Measurements from ENCODE around the gene NPEPL1. TPM values are rescaled to one million over a fixed set of nuclear protein-coding genes. Genes with fewer than 3 reads are reported as not detected.

NPEPL1 gene
- total and polyA plus RNA-seq, 10 of the 15 experiments (the other 5 are each of a cell fraction or from before 2014, with no cell fraction given), result 0.08 to 21.3 (median 10.2) TPM

DNA sequence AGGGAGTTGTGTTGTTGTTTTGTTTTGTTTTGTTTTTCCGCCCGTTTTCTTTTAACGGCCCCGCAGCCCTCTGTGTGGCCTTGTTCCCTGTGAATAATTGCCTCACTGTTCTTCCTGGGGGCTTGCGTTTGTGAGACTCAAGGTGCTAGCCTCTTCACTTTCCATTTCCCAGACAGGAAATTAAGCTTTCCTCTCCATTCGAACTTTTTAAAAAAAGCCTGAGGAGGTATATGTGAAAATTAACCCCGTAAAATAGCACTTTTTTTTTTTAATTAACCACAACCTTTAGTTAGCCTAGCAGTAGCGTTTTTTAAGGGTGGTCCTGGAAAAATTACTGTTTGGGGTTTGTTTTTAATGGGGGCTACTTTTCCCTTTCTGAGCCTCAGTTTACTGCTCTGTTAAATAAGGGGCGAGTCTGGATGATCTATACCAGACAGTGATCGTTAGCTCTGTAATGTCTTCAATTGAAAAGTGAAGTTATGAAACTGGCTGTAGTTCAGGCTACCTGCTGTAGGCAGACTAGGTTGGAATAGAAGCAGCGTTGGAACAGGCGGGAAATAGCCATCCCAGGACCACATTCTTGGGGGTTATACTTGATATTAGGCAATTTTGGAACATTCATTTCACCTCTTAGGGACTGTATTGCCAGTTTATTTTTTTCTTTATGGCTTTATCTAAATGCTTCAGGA, 39.9 kb upstream of the NPEPL1 start:
- peaks cover 5% of the 10 kb centered on the region for H3K4me1 ChIP-seq (ENCODE audit: control insufficient read depth, insufficient read depth, low read length)
- BruUV-seq (replicated peaks), result no TSS peak
- H3K4me2 ChIP-seq (ENCODE audit: control insufficient read depth, insufficient read depth), result peak overlapping the region; percentile 96
- H4K20me1 ChIP-seq (ENCODE audit: control insufficient read depth, insufficient read depth), result no peaks in the 10 kb centered on the region
- in situ Hi-C loops (cut with MboI), result loop anchor here (10.0 to 25.0 kb wide), 3 partner anchors 258 to 1265 kb away; partner anchors contain the start of genes PRELID3B and RBM38
- intact Hi-C loops (cut with micrococcal nuclease; ENCODE audit: unreplicated experiment), result loop anchor here (1.0 to 10.0 kb wide), 6 partner anchors 40 to 415 kb away; partner anchors contain the start of genes ATP5F1E, GNAS, GNAS-AS1 and NELFCD
- WGBS (ENCODE audit: insufficient coverage, insufficient replicate concordance, low lambda C conversion rate, missing lambda C conversion rate), result 9% methylated on average over 12 of the region's 12 CpGs
- H3K9me3 ChIP-seq (replicated peaks; ENCODE audit: control insufficient read depth, insufficient read depth, low read length), result no peaks in the 10 kb centered on the region
- peak overlapping the region; percentile 90 for H3K27ac ChIP-seq (ENCODE audit: control insufficient read depth, insufficient read depth)
- peak overlapping the region; percentile 95 for H3K9ac ChIP-seq (ENCODE audit: control insufficient read depth, insufficient read depth, low read length)
- FAIRE-seq (no peak), DNase-seq (ENCODE audit: low read depth, low spot score) (no peak), ATAC-seq (peak; percentile 20)
- no peaks in the 10 kb centered on the region for H3K27me3 ChIP-seq (replicated peaks in 1 of 2; ENCODE audit: control insufficient read depth in 2 of 2, insufficient read depth in 2 of 2, low read length in 1 of 2)
- RAD21 ChIA-PET (ENCODE audit: unreplicated experiment), result interaction anchor here (0.6 to 2.5 kb wide), 3 partner anchors 14 to 329 kb away, joined by 4 to 10 read pairs (median 10); partner anchors contain the start of gene VAPB
- SMC1A ChIA-PET (ENCODE audit: uncharacterized antibody, unreplicated experiment), result interaction anchor here (0.6 to 2.4 kb wide), 7 partner anchors 7 to 323 kb away, joined by 3 to 13 read pairs (median 4); no protein-coding TSS in a partner anchor
- H3K36me3 ChIP-seq (ENCODE audit: control insufficient read depth in 2 of 2, insufficient read depth in 2 of 2, low read length in 1 of 2), result peaks cover 0 to 6% of the 10 kb centered on the region in 2 experiments; a peak in 2 of 4 replicates
- H2AFZ ChIP-seq (ENCODE audit: control insufficient read depth, low read depth, low read length), result peak overlapping the region; percentile 44
- peak overlapping the region; percentile 92 for H3K4me3 ChIP-seq
- POLR2A ChIA-PET, result interaction anchor here (0.6 to 2.0 kb wide), 6 partner anchors 194 to 429 kb away, joined by 3 to 9 read pairs (median 4); partner anchors contain the start of gene VAPB
- CTCF ChIA-PET, result interaction anchor here (0.6 to 2.0 kb wide), 5 partner anchors 9 to 1221 kb away, joined by 3 to 12 read pairs (median 3); no protein-coding TSS in a partner anchor
- peaks cover 69% of the 10 kb centered on the region for H3K79me2 ChIP-seq (ENCODE audit: control insufficient read depth, insufficient read depth, low read length)
- TF ChIP-seq IKZF2 (IDR thresholded peaks at IDR 0.05) (peak in 1 of 2 experiments; percentile 7; a peak in 1 of 4 replicates), MTA2 (IDR thresholded peaks at IDR 0.05; ENCODE audit: low read depth) (peak; percentile 40; the same call in 1 of the 2 replicates), PAX8 (IDR thresholded peaks at IDR 0.05) (peak; percentile 24; the same call in 1 of the 2 replicates), LARP7 (IDR thresholded peaks at IDR 0.05) (no peak), POLR2AphosphoS5 (IDR thresholded peaks at IDR 0.05; ENCODE audit: low read length) (peak; percentile 50), YBX1 (IDR thresholded peaks at IDR 0.05) (no peak), SUPT20H (IDR thresholded peaks at IDR 0.05; ENCODE audit: borderline replicate concordance, control insufficient read depth, low read depth, low read length) (no peak), ZSCAN29 (IDR thresholded peaks at IDR 0.05) (no peak)
- TF ChIP-seq, protein P1, sequence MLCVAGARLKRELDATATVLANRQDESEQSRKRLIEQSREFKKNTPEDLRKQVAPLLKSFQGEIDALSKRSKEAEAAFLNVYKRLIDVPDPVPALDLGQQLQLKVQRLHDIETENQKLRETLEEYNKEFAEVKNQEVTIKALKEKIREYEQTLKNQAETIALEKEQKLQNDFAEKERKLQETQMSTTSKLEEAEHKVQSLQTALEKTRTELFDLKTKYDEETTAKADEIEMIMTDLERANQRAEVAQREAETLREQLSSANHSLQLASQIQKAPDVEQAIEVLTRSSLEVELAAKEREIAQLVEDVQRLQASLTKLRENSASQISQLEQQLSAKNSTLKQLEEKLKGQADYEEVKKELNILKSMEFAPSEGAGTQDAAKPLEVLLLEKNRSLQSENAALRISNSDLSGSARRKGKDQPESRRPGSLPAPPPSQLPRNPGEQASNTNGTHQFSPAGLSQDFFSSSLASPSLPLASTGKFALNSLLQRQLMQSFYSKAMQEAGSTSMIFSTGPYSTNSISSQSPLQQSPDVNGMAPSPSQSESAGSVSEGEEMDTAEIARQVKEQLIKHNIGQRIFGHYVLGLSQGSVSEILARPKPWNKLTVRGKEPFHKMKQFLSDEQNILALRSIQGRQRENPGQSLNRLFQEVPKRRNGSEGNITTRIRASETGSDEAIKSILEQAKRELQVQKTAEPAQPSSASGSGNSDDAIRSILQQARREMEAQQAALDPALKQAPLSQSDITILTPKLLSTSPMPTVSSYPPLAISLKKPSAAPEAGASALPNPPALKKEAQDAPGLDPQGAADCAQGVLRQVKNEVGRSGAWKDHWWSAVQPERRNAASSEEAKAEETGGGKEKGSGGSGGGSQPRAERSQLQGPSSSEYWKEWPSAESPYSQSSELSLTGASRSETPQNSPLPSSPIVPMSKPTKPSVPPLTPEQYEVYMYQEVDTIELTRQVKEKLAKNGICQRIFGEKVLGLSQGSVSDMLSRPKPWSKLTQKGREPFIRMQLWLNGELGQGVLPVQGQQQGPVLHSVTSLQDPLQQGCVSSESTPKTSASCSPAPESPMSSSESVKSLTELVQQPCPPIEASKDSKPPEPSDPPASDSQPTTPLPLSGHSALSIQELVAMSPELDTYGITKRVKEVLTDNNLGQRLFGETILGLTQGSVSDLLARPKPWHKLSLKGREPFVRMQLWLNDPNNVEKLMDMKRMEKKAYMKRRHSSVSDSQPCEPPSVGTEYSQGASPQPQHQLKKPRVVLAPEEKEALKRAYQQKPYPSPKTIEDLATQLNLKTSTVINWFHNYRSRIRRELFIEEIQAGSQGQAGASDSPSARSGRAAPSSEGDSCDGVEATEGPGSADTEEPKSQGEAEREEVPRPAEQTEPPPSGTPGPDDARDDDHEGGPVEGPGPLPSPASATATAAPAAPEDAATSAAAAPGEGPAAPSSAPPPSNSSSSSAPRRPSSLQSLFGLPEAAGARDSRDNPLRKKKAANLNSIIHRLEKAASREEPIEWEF (IDR thresholded peaks at IDR 0.05; ENCODE audit: insufficient replicate concordance, low read depth, low read length), result no peak
- TF ChIP-seq, protein P2, sequence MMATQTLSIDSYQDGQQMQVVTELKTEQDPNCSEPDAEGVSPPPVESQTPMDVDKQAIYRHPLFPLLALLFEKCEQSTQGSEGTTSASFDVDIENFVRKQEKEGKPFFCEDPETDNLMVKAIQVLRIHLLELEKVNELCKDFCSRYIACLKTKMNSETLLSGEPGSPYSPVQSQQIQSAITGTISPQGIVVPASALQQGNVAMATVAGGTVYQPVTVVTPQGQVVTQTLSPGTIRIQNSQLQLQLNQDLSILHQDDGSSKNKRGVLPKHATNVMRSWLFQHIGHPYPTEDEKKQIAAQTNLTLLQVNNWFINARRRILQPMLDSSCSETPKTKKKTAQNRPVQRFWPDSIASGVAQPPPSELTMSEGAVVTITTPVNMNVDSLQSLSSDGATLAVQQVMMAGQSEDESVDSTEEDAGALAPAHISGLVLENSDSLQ (IDR thresholded peaks at IDR 0.05), result no peak
- TF ChIP-seq, protein P3, sequence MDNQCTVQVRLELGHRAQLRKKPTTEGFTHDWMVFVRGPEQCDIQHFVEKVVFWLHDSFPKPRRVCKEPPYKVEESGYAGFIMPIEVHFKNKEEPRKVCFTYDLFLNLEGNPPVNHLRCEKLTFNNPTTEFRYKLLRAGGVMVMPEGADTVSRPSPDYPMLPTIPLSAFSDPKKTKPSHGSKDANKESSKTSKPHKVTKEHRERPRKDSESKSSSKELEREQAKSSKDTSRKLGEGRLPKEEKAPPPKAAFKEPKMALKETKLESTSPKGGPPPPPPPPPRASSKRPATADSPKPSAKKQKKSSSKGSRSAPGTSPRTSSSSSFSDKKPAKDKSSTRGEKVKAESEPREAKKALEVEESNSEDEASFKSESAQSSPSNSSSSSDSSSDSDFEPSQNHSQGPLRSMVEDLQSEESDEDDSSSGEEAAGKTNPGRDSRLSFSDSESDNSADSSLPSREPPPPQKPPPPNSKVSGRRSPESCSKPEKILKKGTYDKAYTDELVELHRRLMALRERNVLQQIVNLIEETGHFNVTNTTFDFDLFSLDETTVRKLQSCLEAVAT (IDR thresholded peaks at IDR 0.05), result 0 out of 2 replicates have a peak, but pooled peaks have one; percentile 3
- TF ChIP-seq, protein P4, sequence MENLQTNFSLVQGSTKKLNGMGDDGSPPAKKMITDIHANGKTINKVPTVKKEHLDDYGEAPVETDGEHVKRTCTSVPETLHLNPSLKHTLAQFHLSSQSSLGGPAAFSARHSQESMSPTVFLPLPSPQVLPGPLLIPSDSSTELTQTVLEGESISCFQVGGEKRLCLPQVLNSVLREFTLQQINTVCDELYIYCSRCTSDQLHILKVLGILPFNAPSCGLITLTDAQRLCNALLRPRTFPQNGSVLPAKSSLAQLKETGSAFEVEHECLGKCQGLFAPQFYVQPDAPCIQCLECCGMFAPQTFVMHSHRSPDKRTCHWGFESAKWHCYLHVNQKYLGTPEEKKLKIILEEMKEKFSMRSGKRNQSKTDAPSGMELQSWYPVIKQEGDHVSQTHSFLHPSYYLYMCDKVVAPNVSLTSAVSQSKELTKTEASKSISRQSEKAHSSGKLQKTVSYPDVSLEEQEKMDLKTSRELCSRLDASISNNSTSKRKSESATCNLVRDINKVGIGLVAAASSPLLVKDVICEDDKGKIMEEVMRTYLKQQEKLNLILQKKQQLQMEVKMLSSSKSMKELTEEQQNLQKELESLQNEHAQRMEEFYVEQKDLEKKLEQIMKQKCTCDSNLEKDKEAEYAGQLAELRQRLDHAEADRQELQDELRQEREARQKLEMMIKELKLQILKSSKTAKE (IDR thresholded peaks at IDR 0.05; ENCODE audit: low read depth, poor library complexity, severe bottlenecking), result peak; percentile 52

Data from GM12878 (cell line).